Naive thymus-derived CD8-positive, alpha-beta T cell (primary cell): Measurements from ENCODE around the gene UTS2R. TPM values are rescaled to one million over a fixed set of nuclear protein-coding genes. Genes with fewer than 3 reads are reported as not detected.

Experiments used
- ATAC-seq, 2 donors: fragments of 150-1000 bp; cut with Tn5 transposase in 1 of 2; sonication (Bioruptor Pico), chemical (Tn5 transposase) in 1 of 2; 1 replicate in 1 of 2; 2 replicates in 1 of 2; pipeline ENCODE4 v1.10.0; 2021; ENCODE audit warnings: mild to moderate bottlenecking in 2 of 2, moderate library complexity in 2 of 2
- POLR2A ChIA-PET: fragments of 350-600 bp; sonication (Branson Sonifier 250); formaldehyde crosslinking; loops from one replicate; lab custom pipeline; 2021; ENCODE audit warnings: antibody characterized with exemption; lab: Charles Lee
- DNase-seq, 10 donors: peaks; one replicate each; pipeline versions ENCODE4 v3.0.0 to v3.0.0-alpha.2; 2020 to 2022
- H3K27ac Mint-ChIP-seq, 10 donors: one replicate each; pipeline ENCODE4 v1.8.0; 2020 to 2022; ENCODE audit warnings: mild to moderate bottlenecking in 10 of 10, mixed read lengths in 10 of 10, moderate library complexity in 4 of 10, inconsistent platforms in 1 of 10
- H3K27me3 Mint-ChIP-seq, 5 donors: one replicate each; pipeline ENCODE4 v1.8.0; 2021 to 2022; ENCODE audit warnings: mixed read lengths in 5 of 5
- H3K36me3 Mint-ChIP-seq, 3 donors: one replicate each; pipeline ENCODE4 v1.8.0; 2020 to 2022; ENCODE audit warnings: mixed read lengths in 3 of 3, mild to moderate bottlenecking in 2 of 3, inconsistent platforms in 1 of 3
- H3K4me1 Mint-ChIP-seq, 4 donors: one replicate each; pipeline ENCODE4 v1.8.0; 2021 to 2022; ENCODE audit warnings: mixed read lengths in 4 of 4
- H3K4me3 Mint-ChIP-seq, 10 donors: one replicate each; pipeline ENCODE4 v1.8.0; 2020 to 2022; ENCODE audit warnings: mild to moderate bottlenecking in 10 of 10, mixed read lengths in 10 of 10, moderate library complexity in 6 of 10, inconsistent platforms in 1 of 10
- H3K9me3 Mint-ChIP-seq, 9 donors: one replicate each; pipeline ENCODE4 v1.8.0; 2020 to 2022; ENCODE audit warnings: mixed read lengths in 9 of 9, mild to moderate bottlenecking in 3 of 9, inconsistent platforms in 1 of 9, moderate library complexity in 1 of 9
- polyA plus RNA-seq, 3 donors: library from polyadenylated mRNA; unstranded; fragments of 300-500 nt; fragmentation: Illumina TruSeq; gene quantifications; one replicate each; pipeline ENCODE4 v1.2.3, GENCODE V29; 2021
- total RNA-seq, 8 experiments: library from RNA in 2 of 8; stranded (reverse) in 2 of 8; gene quantifications; one replicate each; pipeline ENCODE4 v1.2.3 and lab custom pipeline; 2021 to 2026

Gene UTS2R
- total RNA-seq (not detected), polyA plus RNA-seq (not detected), total RNA-seq (lab: John Stamatoyannopoulos, UW) (0 reads per million in 6 experiments)

GRCh38 chr17:82371333-82372248 is at the start of gene UTS2R:
Gene UTS2R, plus strand, starts transcription at chr17:82371765. Its CDS starts 2,560 bp downstream, at chr17:82374325.
- POLR2A ChIA-PET, result no interaction called here
- DNase-seq, result no peak
- peaks cover 3 to 20% (median 14%) of the 10 kb centered on the region in 4 donors for H3K4me1 Mint-ChIP-seq
- H3K27ac Mint-ChIP-seq, result peak within 1 kb of the TSS in 1 of 10 donors; percentile 25
- peak within 1 kb of the TSS; percentile 64 to 85 (median 76) for H3K4me3 Mint-ChIP-seq
- H3K27me3 Mint-ChIP-seq, result peaks cover 11 to 56% (median 27%) of the 10 kb centered on the region in 5 donors
- peaks cover 0 to 5% (median 0%) of the 10 kb centered on the region in 3 donors for H3K36me3 Mint-ChIP-seq
- H3K9me3 Mint-ChIP-seq, result no peaks in the 10 kb centered on the region
- peak; percentile 10 to 25 for ATAC-seq

GRCh38 chr17:82321947-82322466 is 49.6 kb upstream of the UTS2R start:
- Mint-ChIP-seq H3K4me1 (peaks cover 6 to 21% (median 13%) of the 10 kb centered on the region in 4 donors), H3K4me3 (peak overlapping the region in 7 of 10 donors; percentile 22 to 74 (median 42)), H3K27ac (peak overlapping the region; percentile 19 to 93 (median 66)), H3K36me3 (no peaks in the 10 kb centered on the region), H3K27me3 (no peaks in the 10 kb centered on the region), H3K9me3 (no peaks in the 10 kb centered on the region)
- DNase-seq (no peak), ATAC-seq (no peak)
- POLR2A ChIA-PET, result interaction anchor here (0.7 to 3.0 kb wide), 4 partner anchors 19 to 474 kb away, joined by 3 to 38 read pairs (median 7); no protein-coding TSS in a partner anchor

DNA sequence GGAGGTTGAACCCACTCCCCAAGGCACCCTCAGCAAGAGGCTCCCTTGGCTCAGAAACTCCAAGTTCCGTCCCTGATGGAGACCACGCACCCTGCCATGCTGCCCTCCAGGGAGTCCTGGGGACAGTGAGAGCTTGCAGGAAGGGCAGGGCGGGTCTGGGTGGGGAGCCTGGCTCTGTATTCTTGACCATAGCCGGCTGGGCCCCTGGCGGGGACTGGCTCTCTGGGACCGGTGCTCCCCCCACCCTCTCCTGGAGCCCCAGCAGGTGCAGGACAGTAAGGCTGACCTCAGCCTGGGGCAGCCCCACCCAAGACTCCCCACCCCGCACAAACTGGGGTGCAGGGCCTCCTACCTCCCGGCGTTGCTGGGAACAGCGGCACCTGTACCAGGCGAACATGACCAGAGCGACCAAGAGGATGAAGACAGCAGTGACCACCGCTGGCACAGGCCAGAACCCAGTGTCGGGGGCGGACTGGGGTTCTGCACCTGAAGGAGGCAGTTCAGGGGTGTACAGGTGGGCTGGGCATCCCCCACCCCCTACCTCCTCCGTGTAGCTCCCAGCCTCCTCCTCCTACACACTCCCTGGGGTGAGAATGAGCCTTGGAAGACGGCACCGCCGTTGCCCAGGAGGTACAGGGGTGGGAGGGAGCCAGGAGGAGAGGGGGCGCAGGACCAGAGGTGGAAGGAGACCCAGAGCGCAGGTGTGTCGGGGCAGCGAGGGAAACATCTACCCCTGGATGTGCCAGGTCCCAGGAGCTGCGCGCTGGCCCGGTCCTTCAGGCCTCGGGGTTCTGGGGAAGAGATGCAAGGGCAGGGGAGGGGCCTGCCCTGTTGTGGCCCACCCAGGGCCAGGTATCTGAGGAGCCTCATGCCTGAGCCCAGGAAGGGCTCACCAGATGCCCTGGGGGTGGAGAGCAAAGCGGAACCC is 48.8 kb upstream of the UTS2R start:
- POLR2A ChIA-PET, result interaction anchor here (0.8 to 3.0 kb wide), 4 partner anchors 20 to 117 kb away, joined by 3 to 38 read pairs (median 8); no protein-coding TSS in a partner anchor
- Mint-ChIP-seq H3K36me3 (no peaks in the 10 kb centered on the region), H3K9me3 (no peaks in the 10 kb centered on the region), H3K4me1 (peaks cover 3 to 21% (median 12%) of the 10 kb centered on the region in 4 donors), H3K27me3 (no peaks in the 10 kb centered on the region), H3K4me3 (no peak overlapping the region), H3K27ac (peak overlapping the region in 4 of 10 donors; percentile 19 to 71 (median 56))
- DNase-seq (peak in 1 of 10 donors; percentile 59), ATAC-seq (no peak)

DNA sequence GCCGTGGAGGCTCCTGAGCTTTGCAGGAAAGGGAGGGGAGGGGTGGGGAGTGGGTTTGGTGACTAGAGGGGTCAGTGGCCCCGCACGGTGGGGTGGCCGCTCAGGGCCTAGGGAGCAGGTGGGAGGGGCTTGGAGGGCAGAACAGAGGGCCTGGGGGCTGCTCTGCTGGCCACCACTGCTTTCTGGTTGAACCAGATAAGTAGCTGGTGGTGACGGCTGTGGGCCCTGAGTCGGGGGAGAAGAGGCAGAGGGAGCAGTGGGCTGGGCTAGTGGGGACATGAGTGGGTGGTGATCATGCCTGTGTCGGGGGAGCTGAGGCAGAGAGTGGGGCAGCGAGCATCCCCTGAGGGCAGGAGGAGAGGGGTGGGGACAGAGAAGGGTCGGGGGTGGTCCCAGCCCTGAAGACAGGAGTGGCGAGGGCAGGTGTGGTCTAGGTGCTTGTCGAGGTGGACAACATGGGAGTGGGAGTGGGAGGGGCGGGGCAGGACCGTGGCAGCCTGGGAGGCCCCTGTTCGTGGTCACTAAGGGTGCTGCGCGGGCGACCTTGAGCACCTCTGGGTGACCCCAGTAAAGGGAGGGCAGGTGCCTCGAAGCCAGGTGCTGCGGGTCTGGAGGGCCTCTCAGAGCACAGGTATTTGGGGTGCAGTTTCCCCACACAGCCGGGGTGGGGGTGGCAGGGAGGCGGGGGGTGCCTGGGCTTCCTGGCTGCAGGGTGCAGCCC is 47.9 kb upstream of the UTS2R start:
- POLR2A ChIA-PET, result interaction anchor here (0.8 to 3.0 kb wide), 4 partner anchors 21 to 118 kb away, joined by 3 to 38 read pairs (median 8); no protein-coding TSS in a partner anchor
- H3K27ac Mint-ChIP-seq, result peak overlapping the region in 6 of 10 donors; percentile 18 to 86 (median 28)
- no peaks in the 10 kb centered on the region for H3K36me3 Mint-ChIP-seq
- H3K9me3 Mint-ChIP-seq, result no peaks in the 10 kb centered on the region
- peaks cover 3 to 21% (median 12%) of the 10 kb centered on the region in 4 donors for H3K4me1 Mint-ChIP-seq
- no peak for ATAC-seq
- H3K4me3 Mint-ChIP-seq, result no peak overlapping the region
- DNase-seq, result peak in 1 of 10 donors; percentile 62
- H3K27me3 Mint-ChIP-seq, result no peaks in the 10 kb centered on the region

- no peak for ATAC-seq
- Mint-ChIP-seq H3K9me3 (no peaks in the 10 kb centered on the region), H3K27me3 (no peaks in the 10 kb centered on the region), H3K4me1 (peaks cover 3 to 21% (median 12%) of the 10 kb centered on the region in 4 donors), H3K36me3 (no peaks in the 10 kb centered on the region), H3K4me3 (no peak overlapping the region), H3K27ac (peak overlapping the region in 4 of 10 donors; percentile 33 to 52 (median 48))
- DNase-seq, result no peak
- POLR2A ChIA-PET, result interaction anchor here (1.2 kb wide), 1 partner anchor 25 kb away, joined by 3 read pairs; no protein-coding TSS in a partner anchor
Measured at GRCh38 chr17:82324566-82325285, 46.8 kb upstream of the UTS2R start.

DNA sequence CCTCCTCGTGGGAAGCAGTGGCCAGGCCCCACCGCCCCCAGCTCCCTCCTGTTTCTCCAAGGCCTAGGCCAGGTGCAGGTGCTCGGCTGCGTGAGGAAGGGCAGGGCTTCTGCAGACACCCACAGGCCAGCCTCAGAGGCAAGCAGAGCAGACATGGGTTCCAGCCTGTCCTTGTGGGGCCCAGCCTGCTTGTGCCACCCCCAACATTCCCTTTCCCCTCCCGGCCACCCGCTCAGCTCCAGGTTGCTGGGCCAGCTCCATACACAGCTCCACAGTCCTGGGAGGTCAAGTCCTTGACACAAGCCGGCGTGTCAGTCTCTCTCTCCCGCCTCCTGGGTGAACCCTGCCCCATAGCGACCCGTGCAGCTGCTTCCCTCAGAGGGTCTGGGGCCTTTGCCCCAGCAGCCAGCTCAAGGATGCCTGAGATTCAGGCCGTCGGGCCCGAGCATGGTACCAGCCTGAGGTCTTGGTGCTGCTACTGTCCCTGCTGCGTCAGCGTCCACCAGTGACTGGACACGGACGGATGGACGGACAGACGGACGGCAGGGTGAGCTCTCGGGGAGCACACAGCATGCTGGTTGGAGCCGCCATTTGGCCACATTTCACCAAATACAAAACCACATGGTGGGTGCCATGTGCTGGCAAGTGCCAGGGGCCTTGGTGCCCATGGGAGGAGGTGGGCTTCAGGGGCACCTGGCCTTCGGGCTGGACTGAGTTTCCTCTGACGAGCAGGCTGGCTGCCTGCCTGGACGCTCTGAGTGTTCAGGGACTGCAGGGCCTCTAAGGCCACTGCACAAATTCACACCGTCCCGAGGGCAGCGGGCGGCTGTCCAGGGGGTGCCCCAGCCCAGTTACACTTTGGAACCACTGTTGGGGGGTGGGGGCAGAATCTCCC is 46.0 kb upstream of the UTS2R start:
- no peak for ATAC-seq

DNA sequence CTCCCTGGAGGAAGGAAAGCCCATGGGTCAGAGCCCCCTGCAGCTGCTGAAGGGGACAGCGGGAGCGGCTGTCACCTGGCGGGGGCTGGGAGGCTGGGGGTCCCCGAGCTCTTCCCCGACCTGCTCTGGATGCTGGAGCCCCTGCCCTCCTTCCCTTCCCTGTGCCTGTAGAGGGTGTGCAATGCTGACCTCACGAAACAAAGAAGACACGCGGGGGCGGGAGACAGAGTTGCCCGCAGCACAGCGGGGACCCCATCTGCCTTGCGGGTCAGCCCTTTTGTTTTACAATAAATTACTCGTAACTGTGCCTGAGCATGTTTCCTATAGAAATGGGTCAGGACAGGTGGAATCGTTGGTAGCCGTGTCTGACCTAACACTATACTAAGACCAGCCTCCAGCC is 44.3 kb upstream of the UTS2R start:
- Mint-ChIP-seq H3K4me3 (no peak overlapping the region), H3K9me3 (no peaks in the 10 kb centered on the region), H3K27ac (peak overlapping the region in 1 of 10 donors; percentile 43), H3K36me3 (no peaks in the 10 kb centered on the region), H3K27me3 (peaks cover 0 to 4% (median 0%) of the 10 kb centered on the region in 5 donors), H3K4me1 (peaks cover 0 to 5% (median 2%) of the 10 kb centered on the region in 4 donors)
- ATAC-seq (no peak), DNase-seq (no peak)
- POLR2A ChIA-PET, result interaction anchor here (1.7 kb wide), 1 partner anchor 10 kb away, joined by 6 read pairs; the partner anchor contains the start of gene CD7

More for the DNA sequence above, 46.0 kb upstream of the UTS2R start:
- Mint-ChIP-seq H3K4me3 (no peak overlapping the region), H3K27me3 (peaks cover 0 to 1% (median 0%) of the 10 kb centered on the region in 5 donors), H3K36me3 (no peaks in the 10 kb centered on the region), H3K9me3 (no peaks in the 10 kb centered on the region), H3K4me1 (peaks cover 3 to 16% (median 12%) of the 10 kb centered on the region in 4 donors), H3K27ac (no peak overlapping the region)
- no peak for DNase-seq
- POLR2A ChIA-PET, result interaction anchor here (0.6 to 1.7 kb wide), 5 partner anchors 8 to 45 kb away, joined by 3 to 6 read pairs (median 4); partner anchors contain the start of gene CD7

DNA sequence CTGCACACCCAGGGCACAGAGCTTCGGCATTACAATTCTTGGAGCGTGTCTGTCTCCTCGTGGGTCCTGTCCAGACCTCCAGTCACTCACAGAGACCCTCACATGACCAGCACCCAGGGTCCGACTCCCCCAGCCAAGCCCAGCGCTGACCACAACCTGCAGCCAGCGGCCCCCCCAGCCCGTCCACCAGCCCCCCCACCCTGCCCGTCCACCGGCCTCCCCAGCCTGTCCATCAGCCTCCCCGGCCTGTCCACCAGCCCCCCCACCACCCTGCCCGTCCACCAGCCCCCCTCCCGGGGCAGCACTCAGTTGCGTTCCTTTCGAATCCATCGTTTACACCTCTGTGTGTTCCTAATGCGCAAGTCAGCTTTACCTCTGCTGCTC is 43.8 kb upstream of the UTS2R start:
- Mint-ChIP-seq H3K9me3 (no peaks in the 10 kb centered on the region), H3K27me3 (peaks cover 0 to 8% (median 1%) of the 10 kb centered on the region in 5 donors), H3K27ac (no peak overlapping the region), H3K4me3 (no peak overlapping the region), H3K4me1 (peaks cover 1 to 6% (median 5%) of the 10 kb centered on the region in 4 donors), H3K36me3 (no peaks in the 10 kb centered on the region)
- ATAC-seq (no peak), DNase-seq (peak in 1 of 10 donors; percentile 55)
- POLR2A ChIA-PET, result no interaction called here

DNA sequence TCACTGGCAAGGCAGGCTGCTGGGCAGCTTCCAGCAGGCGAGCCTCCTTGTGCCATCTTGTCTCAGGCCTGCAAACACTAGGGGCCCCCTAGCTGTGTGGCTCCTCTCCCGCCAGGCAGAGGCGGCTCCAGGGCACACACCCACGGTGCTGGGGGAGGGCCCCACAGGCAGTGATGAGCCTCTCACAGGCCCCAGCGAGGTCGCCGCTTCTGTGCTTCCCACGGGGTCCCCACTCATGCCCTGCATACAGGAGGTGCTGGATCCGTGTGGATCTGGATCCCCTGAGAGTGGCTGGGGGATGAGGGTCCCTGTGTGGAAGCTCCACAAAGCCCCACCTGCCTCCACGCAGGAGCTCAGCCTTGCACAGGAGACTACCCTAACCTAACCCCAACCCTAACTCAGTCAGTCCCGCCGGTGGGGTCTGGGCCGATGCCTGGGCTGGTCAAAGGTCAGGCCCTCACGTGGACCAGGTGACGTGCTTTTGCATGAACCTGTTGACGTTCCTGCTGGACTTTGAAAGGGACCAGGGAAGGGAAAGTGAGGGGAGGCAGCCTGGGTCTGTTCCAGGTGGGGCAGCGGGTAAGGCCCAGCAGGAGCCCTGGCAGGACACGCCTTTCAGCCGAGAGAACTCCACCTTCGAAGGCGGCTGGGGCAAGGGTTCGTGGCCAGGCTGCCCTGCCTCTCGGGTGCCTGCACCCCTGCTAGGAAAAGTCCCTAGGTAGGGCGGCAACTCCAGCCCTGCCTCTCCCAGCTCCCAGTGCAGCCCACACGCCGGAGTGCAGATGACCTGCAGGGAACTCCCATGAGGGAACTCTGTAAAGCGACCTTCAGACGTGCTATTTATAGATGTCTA is 43.2 kb upstream of the UTS2R start:
- ATAC-seq, result no peak
- no peak overlapping the region for H3K27ac Mint-ChIP-seq
- POLR2A ChIA-PET, result no interaction called here

More for the DNA sequence above, 43.2 kb upstream of the UTS2R start:
- H3K36me3 Mint-ChIP-seq, result no peaks in the 10 kb centered on the region
- DNase-seq, result peak in 1 of 10 donors; percentile 60
- H3K9me3 Mint-ChIP-seq, result no peaks in the 10 kb centered on the region
- H3K27me3 Mint-ChIP-seq, result peaks cover 0 to 11% (median 4%) of the 10 kb centered on the region in 5 donors
- H3K4me1 Mint-ChIP-seq, result peaks cover 4 to 10% (median 9%) of the 10 kb centered on the region in 4 donors
- H3K4me3 Mint-ChIP-seq, result no peak overlapping the region
